GM12878 (cell line): ENCODE data around the gene HBD. TPM values are rescaled to one million over a fixed set of nuclear protein-coding genes. Genes with fewer than 3 reads are reported as not detected.

Experiments
- ESRRA ChIP-seq: IDR thresholded peaks from 2 replicates; pipeline ENCODE4 v1.6.1; 2012; ENCODE audit warnings: mild to moderate bottlenecking, low read length, improper control_type of control experiment
- IKZF2 ChIP-seq, 2 experiments: fragments of 450-650 bp; IDR thresholded peaks; 2 replicates each; pipeline ENCODE4 v1.6.1; 2017; ENCODE audit warnings: mild to moderate bottlenecking in 2 of 2, moderate library complexity in 2 of 2
- MEF2A ChIP-seq: IDR thresholded peaks from 2 replicates; pipeline ENCODE4 v1.6.1; 2011; ENCODE audit warnings: low read depth, mild to moderate bottlenecking, low read length, moderate library complexity; ENCODE audit not compliant: insufficient read depth
- POU2F2 ChIP-seq: IDR thresholded peaks from 3 replicates; pipeline ENCODE4 v1.6.1; 2011; ENCODE audit warnings: low read depth, mild to moderate bottlenecking, low read length, borderline replicate concordance
- SMAD1 ChIP-seq: fragments of 450-650 bp; IDR thresholded peaks from 2 replicates; pipeline ENCODE4 v1.6.1; 2018; ENCODE audit warnings: mild to moderate bottlenecking, low read depth; ENCODE audit not compliant: partially characterized antibody
- ZNF24 ChIP-seq: fragments of 450-650 bp; IDR thresholded peaks from 2 replicates; pipeline ENCODE4 v1.6.1; 2017; ENCODE audit warnings: antibody characterized with exemption, mild to moderate bottlenecking
- polyA plus RNA-seq, 11 experiments: library from polyadenylated mRNA; depleted of rRNA in 4 of 11; unstranded in 6 of 11; stranded (reverse) in 5 of 11; fragments of >200 nt; fragmentation: Nextera tagmentation in 4 of 11; fragmentation: Illumina TruSeq in 1 of 11; extraction: Ambion mirVana in 4 of 11; extraction: Trizol in 1 of 11; gene quantifications; 1 replicate in 1 of 11; 2 replicates in 10 of 11; pipeline versions ENCODE4 v1.2.1 to v1.2.3, GENCODE V29; 2011 to 2016; ENCODE audit warnings: inconsistent platforms in 2 of 11, missing spikeins in 2 of 11, low read depth in 1 of 11
- total RNA-seq, 4 experiments: library from RNA; depleted of rRNA in 3 of 4; stranded (reverse); fragments of >200 nt in 3 of 4; fragmentation: Illumina TruSeq in 1 of 4; extraction: Trizol in 1 of 4; gene quantifications; 2 replicates each; pipeline versions ENCODE4 v1.2.1 to v1.2.3, GENCODE V29; 2013 to 2021
- TF ChIP-seq, protein P1 (sequence below): fragments of 450-650 bp; IDR thresholded peaks from 2 replicates; pipeline ENCODE4 v1.6.1; 2018; ENCODE audit warnings: borderline replicate concordance, mild to moderate bottlenecking; ENCODE audit not compliant: partially characterized antibody
- TF ChIP-seq, protein P2 (sequence below): fragments of 450-650 bp; formaldehyde crosslinking; IDR thresholded peaks from 2 replicates; pipeline ENCODE4 v1.4.0; 2022; ENCODE audit warnings: mild to moderate bottlenecking, moderate library complexity
- TF ChIP-seq, protein P3 (sequence below): IDR thresholded peaks from 2 replicates; pipeline ENCODE4 v1.6.1; 2012; ENCODE audit warnings: low read depth, low read length, improper control_type of control experiment

The HBD gene
- total and polyA plus RNA-seq, 10 of the 15 experiments (the other 5 are each of a cell fraction or from before 2014, with no cell fraction given): 0.11 to 0.32 TPM; not detected in 8

DNA sequence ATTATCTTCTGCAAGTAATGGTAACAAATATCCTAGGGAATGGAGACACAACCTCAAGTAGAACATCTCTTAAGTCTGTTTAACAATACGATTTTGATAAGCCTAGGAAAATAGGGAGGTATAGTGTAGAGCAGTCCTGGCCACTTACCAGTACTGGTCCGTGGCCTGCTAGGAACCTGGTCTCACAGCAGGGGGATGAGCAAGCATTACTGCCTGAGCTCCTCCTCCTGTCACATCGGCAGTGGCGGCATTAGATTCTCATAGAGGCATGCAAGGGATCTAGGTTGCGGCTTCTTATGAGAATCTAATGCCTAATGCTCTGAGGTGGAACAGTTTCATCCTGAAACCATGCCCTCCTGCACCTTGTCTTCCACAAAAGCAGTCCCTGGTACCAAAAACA, 38.2 kb downstream of the HBD start (continued):
- TF ChIP-seq, protein P1, sequence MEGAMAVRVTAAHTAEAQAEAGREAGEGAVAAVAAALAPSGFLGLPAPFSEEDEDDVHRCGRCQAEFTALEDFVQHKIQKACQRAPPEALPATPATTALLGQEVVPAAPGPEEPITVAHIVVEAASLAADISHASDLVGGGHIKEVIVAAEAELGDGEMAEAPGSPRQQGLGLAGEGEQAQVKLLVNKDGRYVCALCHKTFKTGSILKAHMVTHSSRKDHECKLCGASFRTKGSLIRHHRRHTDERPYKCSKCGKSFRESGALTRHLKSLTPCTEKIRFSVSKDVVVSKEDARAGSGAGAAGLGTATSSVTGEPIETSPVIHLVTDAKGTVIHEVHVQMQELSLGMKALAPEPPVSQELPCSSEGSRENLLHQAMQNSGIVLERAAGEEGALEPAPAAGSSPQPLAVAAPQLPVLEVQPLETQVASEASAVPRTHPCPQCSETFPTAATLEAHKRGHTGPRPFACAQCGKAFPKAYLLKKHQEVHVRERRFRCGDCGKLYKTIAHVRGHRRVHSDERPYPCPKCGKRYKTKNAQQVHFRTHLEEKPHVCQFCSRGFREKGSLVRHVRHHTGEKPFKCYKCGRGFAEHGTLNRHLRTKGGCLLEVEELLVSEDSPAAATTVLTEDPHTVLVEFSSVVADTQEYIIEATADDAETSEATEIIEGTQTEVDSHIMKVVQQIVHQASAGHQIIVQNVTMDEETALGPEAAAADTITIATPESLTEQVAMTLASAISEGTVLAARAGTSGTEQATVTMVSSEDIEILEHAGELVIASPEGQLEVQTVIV: no peak
- TF ChIP-seq POU2F2 (no peak), SMAD1 (no peak), ZNF24 (no peak), IKZF2 (IDR thresholded peaks at IDR 0.05) (no peak), ESRRA (no peak), MEF2A (no peak)
- TF ChIP-seq, protein P2, sequence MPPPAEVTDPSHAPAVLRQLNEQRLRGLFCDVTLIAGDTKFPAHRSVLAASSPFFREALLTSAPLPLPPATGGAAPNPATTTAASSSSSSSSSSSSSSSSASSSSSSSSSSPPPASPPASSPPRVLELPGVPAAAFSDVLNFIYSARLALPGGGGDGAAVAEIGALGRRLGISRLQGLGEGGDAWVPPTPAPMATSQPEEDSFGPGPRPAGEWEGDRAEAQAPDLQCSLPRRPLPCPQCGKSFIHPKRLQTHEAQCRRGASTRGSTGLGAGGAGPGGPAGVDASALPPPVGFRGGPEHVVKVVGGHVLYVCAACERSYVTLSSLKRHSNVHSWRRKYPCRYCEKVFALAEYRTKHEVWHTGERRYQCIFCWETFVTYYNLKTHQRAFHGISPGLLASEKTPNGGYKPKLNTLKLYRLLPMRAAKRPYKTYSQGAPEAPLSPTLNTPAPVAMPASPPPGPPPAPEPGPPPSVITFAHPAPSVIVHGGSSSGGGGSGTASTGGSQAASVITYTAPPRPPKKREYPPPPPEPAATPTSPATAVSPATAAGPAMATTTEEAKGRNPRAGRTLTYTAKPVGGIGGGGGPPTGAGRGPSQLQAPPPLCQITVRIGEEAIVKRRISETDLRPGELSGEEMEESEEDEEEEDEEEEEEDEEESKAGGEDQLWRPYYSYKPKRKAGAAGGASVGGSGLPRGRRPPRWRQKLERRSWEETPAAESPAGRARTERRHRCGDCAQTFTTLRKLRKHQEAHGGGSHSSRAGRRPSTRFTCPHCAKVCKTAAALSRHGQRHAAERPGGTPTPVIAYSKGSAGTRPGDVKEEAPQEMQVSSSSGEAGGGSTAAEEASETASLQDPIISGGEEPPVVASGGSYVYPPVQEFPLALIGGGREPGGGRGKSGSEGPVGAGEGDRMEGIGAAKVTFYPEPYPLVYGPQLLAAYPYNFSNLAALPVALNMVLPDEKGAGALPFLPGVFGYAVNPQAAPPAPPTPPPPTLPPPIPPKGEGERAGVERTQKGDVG (CRISPR knock-in tag): no peak
- TF ChIP-seq, protein P3, sequence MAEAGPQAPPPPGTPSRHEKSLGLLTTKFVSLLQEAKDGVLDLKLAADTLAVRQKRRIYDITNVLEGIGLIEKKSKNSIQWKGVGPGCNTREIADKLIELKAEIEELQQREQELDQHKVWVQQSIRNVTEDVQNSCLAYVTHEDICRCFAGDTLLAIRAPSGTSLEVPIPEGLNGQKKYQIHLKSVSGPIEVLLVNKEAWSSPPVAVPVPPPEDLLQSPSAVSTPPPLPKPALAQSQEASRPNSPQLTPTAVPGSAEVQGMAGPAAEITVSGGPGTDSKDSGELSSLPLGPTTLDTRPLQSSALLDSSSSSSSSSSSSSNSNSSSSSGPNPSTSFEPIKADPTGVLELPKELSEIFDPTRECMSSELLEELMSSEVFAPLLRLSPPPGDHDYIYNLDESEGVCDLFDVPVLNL: no peak
